Measurements from ENCODE around the gene APBB3.

The APBB3 gene

DNA sequence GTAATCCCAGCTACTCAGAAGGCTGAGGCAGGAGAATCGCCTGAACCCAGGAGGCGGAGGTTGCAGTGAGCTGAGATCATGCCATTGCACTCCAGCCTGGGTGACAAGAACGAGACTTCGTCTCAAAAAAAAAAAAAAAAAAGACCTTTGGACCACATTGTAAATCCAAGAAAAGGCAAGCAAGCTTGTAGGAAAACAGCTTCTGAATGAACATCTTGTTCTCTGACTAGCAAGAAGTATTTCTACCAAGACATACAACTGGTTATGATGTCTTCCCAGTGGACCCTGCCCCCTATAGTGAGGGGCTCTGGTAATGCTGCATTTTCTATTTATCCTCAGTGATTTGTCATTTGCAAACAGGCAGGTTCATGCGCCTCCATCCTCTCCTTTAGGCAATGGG lies 21.4 kb downstream of the APBB3 start:
- TF ChIP-seq, protein P1, sequence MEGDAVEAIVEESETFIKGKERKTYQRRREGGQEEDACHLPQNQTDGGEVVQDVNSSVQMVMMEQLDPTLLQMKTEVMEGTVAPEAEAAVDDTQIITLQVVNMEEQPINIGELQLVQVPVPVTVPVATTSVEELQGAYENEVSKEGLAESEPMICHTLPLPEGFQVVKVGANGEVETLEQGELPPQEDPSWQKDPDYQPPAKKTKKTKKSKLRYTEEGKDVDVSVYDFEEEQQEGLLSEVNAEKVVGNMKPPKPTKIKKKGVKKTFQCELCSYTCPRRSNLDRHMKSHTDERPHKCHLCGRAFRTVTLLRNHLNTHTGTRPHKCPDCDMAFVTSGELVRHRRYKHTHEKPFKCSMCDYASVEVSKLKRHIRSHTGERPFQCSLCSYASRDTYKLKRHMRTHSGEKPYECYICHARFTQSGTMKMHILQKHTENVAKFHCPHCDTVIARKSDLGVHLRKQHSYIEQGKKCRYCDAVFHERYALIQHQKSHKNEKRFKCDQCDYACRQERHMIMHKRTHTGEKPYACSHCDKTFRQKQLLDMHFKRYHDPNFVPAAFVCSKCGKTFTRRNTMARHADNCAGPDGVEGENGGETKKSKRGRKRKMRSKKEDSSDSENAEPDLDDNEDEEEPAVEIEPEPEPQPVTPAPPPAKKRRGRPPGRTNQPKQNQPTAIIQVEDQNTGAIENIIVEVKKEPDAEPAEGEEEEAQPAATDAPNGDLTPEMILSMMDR (conservative IDR thresholded peaks at IDR 0.05; ENCODE audit: low read depth, low read length): no peak
- no peak for DNase-seq (ENCODE audit: low read depth)
- no peak overlapping the region for H3K4me3 ChIP-seq (ENCODE audit: low read length)

DNA sequence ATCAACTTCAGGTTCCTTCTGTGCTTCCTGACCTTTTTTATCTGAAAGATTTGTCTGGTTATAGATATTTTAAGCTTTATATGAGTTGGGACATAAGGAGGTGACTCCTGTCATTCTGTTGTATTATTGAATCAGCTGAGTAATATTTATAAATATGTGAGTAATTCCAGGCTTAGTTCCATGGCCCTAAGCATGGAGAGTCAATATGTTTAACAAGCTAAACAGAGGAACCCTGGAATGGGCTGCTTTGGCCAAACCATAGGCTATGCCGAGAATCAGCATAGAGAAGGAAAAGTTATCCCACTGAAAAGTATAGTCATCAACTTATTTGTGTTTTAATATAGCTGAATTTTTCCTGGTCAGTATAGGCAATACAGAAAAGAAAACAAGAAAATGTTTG lies 24.2 kb downstream of the APBB3 start:
- TF ChIP-seq, protein P1 (conservative IDR thresholded peaks at IDR 0.05; ENCODE audit: low read depth, low read length): no peak
- DNase-seq (ENCODE audit: low read depth): no peak
- no peak overlapping the region for H3K4me3 ChIP-seq (ENCODE audit: low read length)

DNA sequence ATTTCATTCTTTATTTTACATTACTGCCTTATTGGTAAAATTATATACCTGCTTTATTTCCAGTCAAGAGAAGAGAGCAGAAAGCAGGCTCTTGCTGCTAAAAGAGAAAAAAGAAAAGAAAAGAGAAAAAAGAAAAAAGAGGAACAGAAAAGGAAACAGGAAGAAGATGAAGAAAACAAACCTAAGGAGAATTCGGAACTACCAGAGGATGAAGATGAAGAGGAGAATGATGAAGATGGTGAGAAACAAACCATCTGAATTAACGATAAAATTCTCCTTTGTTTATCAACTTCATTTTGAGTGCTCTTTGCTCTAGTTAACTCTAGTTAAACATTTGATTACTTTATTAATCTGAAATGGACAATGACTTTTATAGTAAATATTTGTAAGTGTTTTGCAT lies 40.4 kb downstream of the APBB3 start:
- no peak for DNase-seq (ENCODE audit: low read depth)
- TF ChIP-seq, protein P1 (conservative IDR thresholded peaks at IDR 0.05; ENCODE audit: low read depth, low read length): no peak
- H3K4me3 ChIP-seq (ENCODE audit: low read length): no peak overlapping the region

DNA sequence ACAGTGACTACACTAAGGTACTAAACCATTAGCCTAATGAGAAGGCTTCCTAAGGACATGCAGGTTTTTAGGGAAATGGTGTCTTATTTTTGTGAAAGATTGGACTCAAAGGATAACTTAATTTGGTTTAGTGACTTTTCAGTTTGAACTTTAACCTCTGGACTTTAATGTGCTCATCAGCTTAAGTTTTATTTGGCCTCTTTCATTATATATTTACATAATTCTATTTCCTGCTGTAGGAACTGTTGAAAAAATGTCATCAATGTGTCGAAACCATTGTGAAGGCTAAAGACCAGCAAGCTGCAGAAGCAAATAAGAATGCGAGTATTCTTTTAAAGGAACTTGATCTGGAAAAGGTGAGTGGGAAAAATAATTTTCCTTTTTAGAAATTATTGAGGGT lies 51.3 kb downstream of the APBB3 start:
- H3K4me3 ChIP-seq (ENCODE audit: low read length): no peak overlapping the region
- TF ChIP-seq, protein P1 (conservative IDR thresholded peaks at IDR 0.05; ENCODE audit: low read depth, low read length): no peak
- no peak for DNase-seq (ENCODE audit: low read depth)

DNA sequence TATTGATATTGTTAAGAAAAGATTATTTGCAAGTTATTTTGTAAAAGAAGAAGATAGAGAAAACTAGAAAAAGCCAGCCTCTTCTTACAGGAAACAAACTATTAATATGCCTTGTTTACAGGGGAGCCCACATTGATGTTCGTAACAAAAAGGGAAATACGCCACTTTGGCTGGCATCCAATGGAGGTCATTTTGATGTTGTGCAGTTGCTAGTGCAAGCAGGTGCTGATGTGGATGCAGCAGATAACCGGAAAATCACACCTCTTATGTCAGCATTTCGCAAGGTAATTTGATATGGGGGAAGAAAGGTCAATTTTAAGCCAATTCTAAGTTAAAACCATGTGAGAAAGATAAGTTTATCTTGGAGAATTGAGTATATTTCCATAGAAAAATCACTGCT lies 54.5 kb downstream of the APBB3 start:
- no peak for DNase-seq (ENCODE audit: low read depth)
- no peak overlapping the region for H3K4me3 ChIP-seq (ENCODE audit: low read length)
- TF ChIP-seq, protein P1 (conservative IDR thresholded peaks at IDR 0.05; ENCODE audit: low read depth, low read length): no peak

Data from retinal pigment epithelial cell (primary cell).